Ascending aorta (tissue), 2 donors: ENCODE results near the gene GOLPH3. TPM values are rescaled to one million over a fixed set of nuclear protein-coding genes. Genes with fewer than 3 reads are reported as not detected.
A peak's percentile ranks its signal among the peaks of the same experiment; 100 is the strongest.
"Not testable (repeated sequence)": the region's sequence is repeated elsewhere in the genome, so short reads cannot be mapped to it uniquely, and the experiment has no call there.

Experiments used
- DNase-seq, 2 donors: peaks; one replicate each; pipeline ENCODE4 v3.0.0-alpha.2; 2019; ENCODE audit warnings: low spot score in 2 of 2
- H3K27ac ChIP-seq, 2 donors: fragments of 200-600 bp; sonication (generic); one replicate each; pipeline ENCODE4 v1.5.1; 2016 to 2017; ENCODE audit warnings: mild to moderate bottlenecking in 1 of 2
- H3K27me3 ChIP-seq: fragments of 200-600 bp; sonication (generic); one replicate; pipeline ENCODE4 v1.5.1; 2017
- H3K36me3 ChIP-seq, 2 donors: fragments of 200-600 bp; sonication (generic); one replicate each; pipeline ENCODE4 v1.5.1; 2016
- H3K4me1 ChIP-seq, 2 donors: fragments of 200-600 bp; sonication (generic); one replicate each; pipeline ENCODE4 v1.5.1; 2016 to 2017; ENCODE audit warnings: mild to moderate bottlenecking in 1 of 2
- H3K4me3 ChIP-seq, 2 donors: fragments of 200-600 bp; sonication (generic); one replicate each; pipeline ENCODE4 v1.5.1; 2016 to 2017; ENCODE audit warnings: mild to moderate bottlenecking in 1 of 2
- H3K9me3 ChIP-seq, 2 donors: fragments of 200-600 bp; sonication (generic); one replicate each; pipeline ENCODE4 v1.5.1; 2016
- CTCF ChIP-seq, 3 experiments: fragments of 200-600 bp in 2 of 3; fragments of 450-650 bp in 1 of 3; sonication (generic) in 2 of 3; IDR thresholded peaks; one replicate each; pipeline ENCODE4 v1.5.1; 2016 to 2019; ENCODE audit warnings: antibody characterized with exemption in 3 of 3, mild to moderate bottlenecking in 1 of 3, moderate library complexity in 1 of 3
- intact Hi-C: fragments of 100-400 bp; cut with DNase I; formaldehyde crosslinking; loops from one replicate; pipeline ENCODE4 v1.15.1; 2023
- total RNA-seq: library from RNA; depleted of rRNA; stranded (reverse); fragments of >200 nt; gene quantifications from one replicate; pipeline ENCODE4 v1.1.0, GENCODE V29; 2016

GOLPH3 gene
- total RNA-seq, 1 donor from 2014 or later, result 171 TPM

DNA sequence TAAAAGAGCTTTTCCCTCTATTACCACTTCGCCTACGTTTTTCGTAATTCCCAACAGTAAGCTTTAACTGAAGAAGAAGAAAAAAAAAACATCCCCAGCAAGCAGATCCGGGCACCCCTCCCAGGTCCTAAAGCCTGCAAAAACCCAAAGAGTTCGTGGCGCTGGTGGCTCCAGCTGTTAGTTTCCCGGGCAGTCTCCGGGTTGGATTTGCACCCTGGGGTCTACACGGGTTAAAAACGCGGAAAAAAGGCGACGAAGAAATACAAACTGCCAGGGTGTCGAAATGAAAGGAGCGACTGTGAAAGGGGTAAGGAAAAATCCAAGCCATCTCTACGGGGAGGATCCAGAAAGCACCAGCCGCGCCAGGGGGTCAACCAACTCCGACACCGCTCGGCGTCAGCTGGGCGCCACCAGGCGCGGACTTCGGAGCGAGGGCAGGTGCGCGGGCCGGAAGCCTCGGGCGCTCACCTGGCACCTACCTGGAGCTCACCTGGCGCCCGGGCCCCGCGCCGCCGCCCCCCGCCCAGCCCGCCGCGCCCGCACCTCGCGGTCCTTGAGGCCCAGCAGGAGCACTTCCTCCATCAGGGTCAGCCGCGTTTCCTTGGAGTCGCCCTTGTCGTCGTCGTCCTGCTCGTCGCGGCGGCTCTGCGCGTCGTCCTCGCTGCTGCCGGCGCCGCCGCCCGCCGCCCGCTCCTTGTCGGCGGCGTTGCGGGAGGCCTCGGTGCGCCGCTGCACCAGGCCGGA is 680 bp downstream of the GOLPH3 start:
- H3K27me3 ChIP-seq, result no peaks in the 10 kb centered on the region
- intact Hi-C loops, result loop anchor here (1.0 to 10.0 kb wide), 5 partner anchors 20 to 441 kb away; partner anchors contain the start of genes MTMR12 and SUB1
- peak in 1 of 2 donors; percentile 81 for DNase-seq
- H3K4me3 ChIP-seq, result peak overlapping the region; percentile 92 to 99
- peak overlapping the region; percentile 100 for H3K27ac ChIP-seq
- TF ChIP-seq CTCF (IDR thresholded peaks at IDR 0.05), result no peak
- H3K9me3 ChIP-seq, result no peaks in the 10 kb centered on the region
- H3K36me3 ChIP-seq, result peaks cover 0 to 9% of the 10 kb centered on the region in 2 donors
- H3K4me1 ChIP-seq, result peaks cover 4 to 22% of the 10 kb centered on the region in 2 donors

DNA sequence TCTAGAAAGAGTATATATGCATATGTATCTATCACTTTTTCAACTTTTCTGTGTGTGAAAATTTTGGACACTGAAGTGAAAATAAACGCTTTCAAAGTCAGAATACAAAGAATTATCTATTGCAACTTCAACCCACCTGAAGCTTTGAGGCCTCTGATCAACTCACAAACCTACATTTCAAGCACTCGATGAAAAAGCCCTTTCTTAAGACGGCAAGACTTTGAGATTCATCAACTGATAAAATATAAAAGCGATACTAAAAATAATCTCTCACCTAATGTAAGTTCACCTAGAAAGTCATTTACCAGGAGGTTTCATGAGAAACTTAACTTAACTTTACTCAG is 1.2 kb downstream of the GOLPH3 start:
- Histone ChIP-seq H3K9me3 (no peaks in the 10 kb centered on the region), H3K27ac (peak overlapping the region; percentile 100), H3K4me1 (peaks cover 4 to 25% of the 10 kb centered on the region in 2 donors), H3K4me3 (peak overlapping the region; percentile 92 to 99), H3K27me3 (no peaks in the 10 kb centered on the region), H3K36me3 (peaks cover 0 to 9% of the 10 kb centered on the region in 2 donors)
- intact Hi-C loops, result loop anchor here (5.0 to 10.0 kb wide), 2 partner anchors 414 to 442 kb away; partner anchors contain the start of gene SUB1
- DNase-seq, result no peak
- no peak for TF ChIP-seq CTCF (IDR thresholded peaks at IDR 0.05)

DNA sequence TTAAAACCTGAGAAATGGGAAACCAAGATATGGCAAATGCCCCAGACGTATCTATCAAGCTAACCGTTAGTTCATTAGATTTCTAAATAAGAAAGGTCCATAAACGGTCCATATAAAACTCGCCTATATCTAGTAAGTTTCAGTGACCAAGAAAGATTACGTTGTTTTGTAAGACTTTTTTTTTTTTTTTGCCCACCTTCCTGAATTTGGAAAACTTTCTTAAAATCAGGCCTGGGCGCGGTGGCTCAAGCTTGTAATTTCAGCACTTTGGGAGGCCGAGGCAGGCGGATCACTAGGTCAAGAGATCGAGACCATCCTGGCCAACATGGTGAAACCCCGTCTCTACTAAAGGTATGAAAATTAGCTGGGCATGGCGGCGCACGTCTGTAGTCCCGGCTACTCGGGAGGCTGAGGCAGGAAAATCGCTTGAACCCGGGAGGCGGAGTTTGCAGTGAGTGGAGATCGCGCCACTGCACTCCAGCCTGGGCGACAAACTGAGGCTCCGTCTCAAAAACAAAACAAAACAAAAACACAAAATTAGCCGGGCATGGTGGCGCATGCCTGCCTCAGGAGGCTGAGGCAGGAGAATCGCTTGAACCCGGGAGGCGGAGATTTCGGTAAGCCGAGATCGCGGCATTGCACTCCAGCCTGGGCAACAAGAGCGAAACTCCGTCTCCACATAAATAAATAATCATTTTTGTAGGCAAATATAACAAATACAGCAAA is 1.8 kb downstream of the GOLPH3 start:
- H3K27me3 ChIP-seq, DNase-seq, H3K9me3 ChIP-seq: not testable (repeated sequence)
- H3K27ac ChIP-seq, result peak overlapping the region; percentile 100
- H3K4me3 ChIP-seq, result peak overlapping the region; percentile 92 to 99
- intact Hi-C loops, result loop anchor here (5.0 to 10.0 kb wide), 2 partner anchors 415 to 442 kb away; partner anchors contain the start of gene SUB1
- peaks cover 3 to 12% of the 10 kb centered on the region in 2 donors for H3K36me3 ChIP-seq
- H3K4me1 ChIP-seq, result peaks cover 7 to 25% of the 10 kb centered on the region in 2 donors

GRCh38 chr5:32170303-32171151 is 3.6 kb downstream of the GOLPH3 start:
- Histone ChIP-seq H3K27me3 (no peaks in the 10 kb centered on the region), H3K36me3 (peaks cover 5 to 20% of the 10 kb centered on the region in 2 donors), H3K4me3 (peak overlapping the region in 1 of 2 donors; percentile 1), H3K9me3 (no peaks in the 10 kb centered on the region), H3K27ac (peak overlapping the region in 1 of 2 donors; percentile 60), H3K4me1 (peaks cover 10 to 34% of the 10 kb centered on the region in 2 donors)
- no peak for DNase-seq
- TF ChIP-seq CTCF (IDR thresholded peaks at IDR 0.05), result no peak
- intact Hi-C loops, result loop anchor here (5.0 to 10.0 kb wide), 2 partner anchors 417 to 444 kb away; partner anchors contain the start of gene SUB1

DNA sequence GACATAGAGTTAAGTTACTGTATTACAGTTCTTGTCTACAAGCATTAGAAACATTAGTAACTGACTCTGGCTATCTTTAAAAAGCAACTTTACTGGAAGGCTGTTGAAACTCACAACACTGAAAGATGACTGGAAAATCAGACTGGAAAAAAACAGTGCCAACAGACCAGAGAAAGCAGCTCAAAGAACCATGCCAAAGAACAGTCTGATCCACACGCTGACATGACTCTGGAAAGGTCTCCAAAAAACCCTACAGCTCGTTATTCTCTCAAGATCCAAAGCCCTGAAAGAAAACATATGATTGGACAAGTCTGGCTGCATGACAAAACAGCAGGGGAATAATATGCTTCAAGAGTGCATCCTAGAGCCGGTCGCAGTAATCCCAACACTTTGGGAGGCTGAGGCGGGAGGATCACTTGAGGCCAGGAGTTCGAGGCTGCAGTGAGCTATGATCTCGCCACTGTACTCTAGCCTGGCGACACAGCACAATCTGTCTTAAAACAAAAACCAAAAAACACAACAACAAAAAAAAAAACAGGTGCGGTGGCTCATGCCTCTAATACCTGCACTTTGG is 5.6 kb downstream of the GOLPH3 start:
- no peaks in the 10 kb centered on the region for H3K9me3 ChIP-seq
- H3K4me1 ChIP-seq, result peaks cover 13 to 49% of the 10 kb centered on the region in 2 donors
- DNase-seq, result no peak
- intact Hi-C loops, result no loop called here
- H3K4me3 ChIP-seq, result no peak overlapping the region
- H3K27ac ChIP-seq, result peak overlapping the region in 1 of 2 donors; percentile 60
- peaks cover 5 to 20% of the 10 kb centered on the region in 2 donors for H3K36me3 ChIP-seq
- TF ChIP-seq CTCF (IDR thresholded peaks at IDR 0.05), result no peak
- no peaks in the 10 kb centered on the region for H3K27me3 ChIP-seq
